OCI-LY3 (cell line): ENCODE data around the gene FKBP2.

Experiments
- CTCF ChIP-seq: fragments of 200-600, 300-600 bp; sonication (generic); IDR thresholded peaks from 2 replicates; pipeline ENCODE4 v1.5.1; 2014; ENCODE audit warnings: antibody characterized with exemption, low read length, low read depth
- EZH2phosphoT487 ChIP-seq: fragments of 200-600 bp; shearing (Covaris generic); IDR thresholded peaks from 2 replicates; pipeline ENCODE4 v1.6.1; 2018; ENCODE audit warnings: antibody characterized with exemption, mixed run types, low read depth

GRCh38 chr11:64291262-64291751, 50.4 kb downstream of the FKBP2 start, which contains the start of gene KCNK4:
- TF ChIP-seq CTCF (no peak), EZH2phosphoT487 (no peak)
